Activated T-helper 1 cell treated with Interleukin-2 at 50 U/mL for 16 hours (primary cell): ENCODE results near the gene ANKH.

Experiments used
- DNase-seq: peaks from one replicate; pipeline ENCODE4 v3.0.0-alpha.2; 2020; ENCODE audit warnings: low read depth

Gene ANKH

GRCh38 chr5:14760548-14761002, 111.0 kb downstream of the ANKH start:
- DNase-seq, result no peak

GRCh38 chr5:14759744-14760547, 111.6 kb downstream of the ANKH start:
- no peak for DNase-seq

DNA sequence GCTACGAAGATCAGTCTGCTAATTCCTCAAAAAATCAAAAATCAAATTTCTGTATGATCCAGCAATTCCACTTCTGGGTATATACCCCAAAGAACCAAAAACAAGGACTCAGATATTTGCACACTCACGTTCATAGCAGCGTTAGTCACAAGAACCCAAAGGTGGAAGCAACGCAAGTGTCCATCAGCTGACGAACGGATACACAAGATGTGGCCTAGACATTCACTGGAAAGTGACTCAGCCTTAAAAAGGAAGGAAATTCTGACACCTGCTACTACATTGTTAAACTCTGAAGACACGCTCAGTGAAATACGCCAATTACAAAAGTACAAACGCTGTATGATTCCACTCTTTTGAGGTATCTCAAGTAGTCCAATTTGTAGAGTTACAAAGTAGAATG, 113.7 kb downstream of the ANKH start:
- DNase-seq, result no peak

GRCh38 chr5:14756478-14756877, 115.1 kb downstream of the ANKH start:
- DNase-seq, result no peak

GRCh38 chr5:14753947-14754346, 117.6 kb downstream of the ANKH start:
- no peak for DNase-seq

- no peak for DNase-seq
Observed at GRCh38 chr5:14753292-14753691, 118.3 kb downstream of the ANKH start.

GRCh38 chr5:14752497-14753071, 119.0 kb downstream of the ANKH start:
- no peak for DNase-seq

DNA sequence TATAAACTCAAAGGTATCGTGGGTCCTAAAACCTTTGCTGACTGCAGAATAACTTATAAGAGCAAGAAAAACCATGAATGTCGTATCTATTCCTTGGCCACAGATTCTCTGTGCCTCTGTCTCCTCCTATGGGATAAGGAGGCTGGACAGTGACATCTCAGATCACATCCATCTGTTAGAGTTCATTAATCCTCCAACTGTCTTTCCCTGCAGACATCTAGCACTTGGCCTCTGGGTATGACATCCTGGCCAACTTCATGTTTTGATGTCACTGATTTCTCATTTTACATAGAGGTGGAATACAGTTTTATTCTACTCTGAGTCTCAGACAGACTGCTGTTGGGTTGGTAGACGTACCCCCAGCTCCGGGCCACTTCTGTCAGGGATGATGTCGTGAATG, 120.9 kb downstream of the ANKH start:
- no peak for DNase-seq

DNA sequence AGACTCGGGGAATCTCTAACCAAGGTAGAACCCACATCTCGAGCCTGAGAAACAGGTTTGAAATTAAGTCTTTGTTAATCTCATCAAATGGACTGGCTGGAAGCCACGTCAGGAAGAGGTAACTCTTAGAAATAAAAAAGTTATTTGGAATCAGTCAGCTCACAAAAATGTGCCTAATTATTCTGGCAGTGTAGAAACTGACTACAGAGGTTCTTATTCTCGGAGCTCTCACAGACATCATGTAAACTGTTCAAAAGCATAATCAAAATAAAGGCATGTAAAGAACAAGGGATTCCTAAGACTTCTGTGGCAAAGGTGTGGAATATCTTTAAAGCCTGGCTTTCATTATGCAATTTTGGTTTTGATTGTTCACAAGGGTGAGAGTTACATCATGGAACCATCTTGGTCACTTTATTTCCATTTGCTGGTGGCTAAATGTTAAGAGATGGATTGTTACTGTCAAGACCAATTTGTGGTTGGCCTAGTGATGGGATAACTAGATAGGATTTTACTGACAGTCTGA, 121.9 kb downstream of the ANKH start:
- no peak for DNase-seq

DNA sequence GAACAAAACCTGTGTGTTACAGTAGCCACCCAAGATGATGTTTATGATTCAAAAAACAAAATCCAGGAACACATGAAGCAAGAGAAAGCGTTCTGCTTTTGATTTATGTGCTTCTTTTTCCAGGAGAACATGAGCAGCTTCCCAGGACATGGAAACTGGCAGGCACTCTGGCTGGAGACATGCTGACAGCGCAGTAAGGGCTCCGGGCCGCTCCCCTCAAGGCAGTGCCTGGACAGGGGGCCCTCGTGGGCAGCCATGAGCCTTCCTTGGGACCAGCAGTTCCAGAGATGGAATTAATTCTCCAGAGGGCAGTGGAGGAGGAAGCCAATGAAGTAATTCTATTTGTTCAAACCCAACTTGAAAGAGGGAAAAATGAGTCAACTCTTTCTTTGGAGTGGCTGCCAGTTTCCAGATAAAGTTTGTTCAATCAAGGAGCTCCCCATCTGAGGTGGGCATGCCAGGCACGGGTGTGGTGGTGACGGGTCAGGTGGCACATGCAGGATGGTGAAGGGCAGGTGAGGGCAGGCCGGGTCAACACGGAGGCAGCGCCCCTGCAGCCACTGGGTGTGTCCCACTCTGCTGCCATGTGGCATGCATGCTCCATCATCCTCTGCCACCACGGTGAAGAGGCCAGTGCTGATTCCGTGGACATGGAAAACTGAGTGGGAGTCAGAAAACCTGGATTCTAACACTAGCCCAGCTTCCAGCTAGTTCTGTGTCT, 123.2 kb downstream of the ANKH start:
- no peak for DNase-seq

- DNase-seq, result no peak
Observed at GRCh38 chr5:14745753-14746152, 125.8 kb downstream of the ANKH start.

- no peak for DNase-seq
Observed at GRCh38 chr5:14745188-14745563, 126.4 kb downstream of the ANKH start.

DNA sequence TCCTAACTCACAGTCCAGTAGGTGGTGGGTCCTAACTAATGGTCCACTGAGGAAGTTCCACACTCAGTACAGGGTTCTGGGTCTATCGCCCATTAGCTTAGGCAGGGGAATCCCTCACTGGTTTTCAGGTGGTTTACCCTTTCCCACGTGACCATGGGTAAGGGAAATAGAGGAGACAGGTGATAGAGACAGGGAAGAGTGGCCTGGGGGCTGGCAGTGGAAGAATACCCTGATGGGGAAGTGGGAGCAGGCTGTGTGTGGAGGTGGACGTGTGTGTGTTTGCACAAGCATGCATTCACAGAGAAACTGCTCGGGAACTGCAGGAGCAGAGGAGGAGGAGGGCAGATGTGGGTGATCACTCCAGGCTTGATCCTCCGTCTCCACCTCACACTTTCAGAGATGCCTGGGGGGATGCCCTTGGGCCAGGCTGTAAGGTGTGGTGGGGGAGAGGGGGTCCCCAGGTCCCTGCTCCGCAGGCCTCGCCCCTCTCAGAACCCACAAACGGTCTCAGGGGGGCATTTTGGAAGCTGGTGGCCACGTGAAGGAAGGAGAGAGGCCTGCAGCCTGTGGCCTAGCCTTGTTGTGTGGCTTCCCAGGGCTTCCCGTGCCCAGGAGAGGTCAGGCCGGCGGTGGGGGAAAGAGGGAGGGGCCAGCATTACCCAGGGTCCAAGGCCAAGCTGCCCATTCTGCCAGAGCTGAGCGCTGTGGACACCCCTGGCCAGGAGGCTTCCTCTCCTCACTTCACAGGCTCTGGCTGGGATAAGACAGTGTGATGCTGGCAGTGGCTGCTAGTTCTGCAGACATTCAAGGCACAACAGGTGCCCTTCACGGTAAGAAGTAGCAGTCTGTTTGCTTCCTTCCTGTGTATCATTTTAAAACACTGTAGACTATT, 127.0 kb downstream of the ANKH start:
- DNase-seq, result no peak

GRCh38 chr5:14743601-14744295, 127.8 kb downstream of the ANKH start:
- no peak for DNase-seq

DNA sequence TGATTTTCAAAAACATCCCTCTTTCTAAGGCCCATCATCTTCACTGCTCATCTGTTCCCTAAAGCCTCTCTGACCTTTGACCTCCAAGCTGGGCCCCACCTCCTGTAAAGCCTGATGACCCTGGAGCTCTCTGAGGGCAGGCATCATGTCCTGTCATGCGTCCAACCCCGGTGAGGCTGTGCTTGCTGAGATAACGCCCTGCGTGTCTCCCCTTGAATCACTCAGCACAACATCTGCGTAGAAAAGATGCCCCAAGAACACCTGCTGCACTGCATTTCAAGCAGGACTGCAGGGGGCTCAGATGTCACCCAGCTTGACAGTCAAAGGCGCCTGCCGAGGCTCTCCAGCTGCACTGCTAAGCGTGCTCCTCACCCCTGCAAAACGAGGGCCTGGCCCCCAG, 129.1 kb downstream of the ANKH start:
- no peak for DNase-seq

GRCh38 chr5:14741801-14742440, 129.7 kb downstream of the ANKH start:
- no peak for DNase-seq

GRCh38 chr5:14741131-14741530, 130.4 kb downstream of the ANKH start:
- no peak for DNase-seq

- no peak for DNase-seq
Observed at GRCh38 chr5:14739981-14740380, 131.6 kb downstream of the ANKH start.

GRCh38 chr5:14739538-14739937, 132.0 kb downstream of the ANKH start:
- no peak for DNase-seq

DNA sequence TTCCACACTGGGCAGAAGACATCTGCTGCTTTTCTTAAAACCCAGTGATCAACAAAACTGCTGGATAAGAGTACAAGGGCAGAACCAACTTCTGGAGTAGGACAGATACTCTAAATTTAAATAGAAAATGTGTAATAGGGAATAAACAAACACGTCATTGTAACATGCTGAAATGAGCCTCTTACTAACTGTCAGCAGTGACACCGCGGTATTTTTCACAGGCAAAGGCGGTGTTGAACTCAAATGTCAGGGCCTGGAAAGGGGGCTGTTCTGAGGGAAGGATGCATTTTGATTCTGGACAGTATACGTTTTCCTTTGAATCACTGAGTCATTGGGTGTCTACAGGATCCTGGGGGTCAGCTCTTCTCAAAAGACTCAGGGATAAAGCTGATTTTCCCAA, 133.5 kb downstream of the ANKH start:
- DNase-seq, result no peak

- no peak for DNase-seq
Observed at GRCh38 chr5:14737291-14737690, 134.3 kb downstream of the ANKH start.
